ENCODE results near the gene CEP72. TPM values are rescaled to one million over a fixed set of nuclear protein-coding genes. Genes with fewer than 3 reads are reported as not detected.

Gene CEP72
- total RNA-seq, 1 donor from 2014 or later: 27.2 TPM

- Mint-ChIP-seq H3K9me3 (peaks cover 3% of the 10 kb centered on the region), H3K36me3 (ENCODE audit: low read depth) (peaks cover 3% of the 10 kb centered on the region), H3K4me1 (no peaks in the 10 kb centered on the region), H3K27ac (ENCODE audit: unreplicated experiment) (no peak overlapping the region), H3K27me3 (ENCODE audit: low read depth) (peaks cover 37% of the 10 kb centered on the region), H3K4me3 (no peak overlapping the region)
- no peak for TF ChIP-seq CTCF (conservative IDR thresholded peaks at IDR 0.05)
- no peak for DNase-seq (ENCODE audit: low read depth, low spot score)
Measured at GRCh38 chr5:570886-571285, 41.3 kb upstream of the CEP72 start.

DNA sequence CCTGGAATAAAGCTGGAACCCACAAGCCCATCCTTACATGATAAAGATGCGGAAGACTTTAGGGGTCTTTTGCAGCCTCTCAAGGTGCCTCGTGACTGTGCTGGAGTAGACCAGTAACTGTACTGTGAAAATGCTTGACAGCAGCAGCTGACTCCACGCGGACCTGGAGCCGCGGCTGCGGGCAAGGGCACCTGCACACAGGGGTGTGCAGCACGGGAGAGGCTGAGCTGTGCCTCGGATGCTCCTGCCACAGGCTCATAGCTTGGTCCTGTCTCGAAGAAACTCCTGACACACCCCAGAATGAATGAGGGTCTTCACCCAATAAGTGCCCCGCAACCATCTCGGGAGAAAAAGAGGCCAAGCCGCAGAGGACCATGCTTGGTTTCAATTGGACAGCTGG is 40.3 kb upstream of the CEP72 start:
- Mint-ChIP-seq H3K9me3 (peaks cover 6% of the 10 kb centered on the region), H3K4me3 (no peak overlapping the region), H3K27me3 (ENCODE audit: low read depth) (peaks cover 36% of the 10 kb centered on the region), H3K27ac (ENCODE audit: unreplicated experiment) (no peak overlapping the region), H3K4me1 (no peaks in the 10 kb centered on the region), H3K36me3 (ENCODE audit: low read depth) (peaks cover 4% of the 10 kb centered on the region)
- DNase-seq (ENCODE audit: low read depth, low spot score): no peak
- TF ChIP-seq CTCF (conservative IDR thresholded peaks at IDR 0.05): no peak

GRCh38 chr5:572398-573019 is 39.6 kb upstream of the CEP72 start:
- no peak for TF ChIP-seq CTCF (conservative IDR thresholded peaks at IDR 0.05)
- peaks cover 4% of the 10 kb centered on the region for H3K36me3 Mint-ChIP-seq (ENCODE audit: low read depth)
- H3K4me1 Mint-ChIP-seq: no peaks in the 10 kb centered on the region
- H3K27ac Mint-ChIP-seq (ENCODE audit: unreplicated experiment): no peak overlapping the region
- H3K9me3 Mint-ChIP-seq: peaks cover 6% of the 10 kb centered on the region
- DNase-seq (ENCODE audit: low read depth, low spot score): no peak
- no peak overlapping the region for H3K4me3 Mint-ChIP-seq
- H3K27me3 Mint-ChIP-seq (ENCODE audit: low read depth): peaks cover 31% of the 10 kb centered on the region

DNA sequence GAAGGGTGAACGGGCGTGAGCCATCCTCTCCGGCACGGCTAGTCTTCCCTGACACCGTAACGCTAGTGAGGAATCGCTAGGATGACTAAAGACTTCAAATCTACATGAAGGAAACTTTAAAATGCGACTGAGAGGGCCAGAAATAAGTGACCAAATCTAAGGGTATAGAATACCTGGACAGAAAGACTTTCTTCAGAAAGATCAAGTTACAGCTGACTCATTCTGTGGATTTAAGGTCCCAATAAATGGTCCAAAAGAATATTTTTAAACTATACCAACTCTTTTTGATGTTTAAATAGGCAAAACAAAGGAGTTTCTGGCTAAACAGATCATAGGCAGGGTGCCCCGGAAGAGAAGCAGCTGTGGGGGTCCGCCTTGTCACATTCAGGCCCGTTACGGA is 38.9 kb upstream of the CEP72 start:
- DNase-seq (ENCODE audit: low read depth, low spot score): no peak
- Mint-ChIP-seq H3K9me3 (peaks cover 6% of the 10 kb centered on the region), H3K4me1 (no peaks in the 10 kb centered on the region), H3K4me3 (no peak overlapping the region), H3K36me3 (ENCODE audit: low read depth) (peaks cover 4% of the 10 kb centered on the region), H3K27ac (ENCODE audit: unreplicated experiment) (no peak overlapping the region), H3K27me3 (ENCODE audit: low read depth) (peaks cover 32% of the 10 kb centered on the region)
- no peak for TF ChIP-seq CTCF (conservative IDR thresholded peaks at IDR 0.05)

DNA sequence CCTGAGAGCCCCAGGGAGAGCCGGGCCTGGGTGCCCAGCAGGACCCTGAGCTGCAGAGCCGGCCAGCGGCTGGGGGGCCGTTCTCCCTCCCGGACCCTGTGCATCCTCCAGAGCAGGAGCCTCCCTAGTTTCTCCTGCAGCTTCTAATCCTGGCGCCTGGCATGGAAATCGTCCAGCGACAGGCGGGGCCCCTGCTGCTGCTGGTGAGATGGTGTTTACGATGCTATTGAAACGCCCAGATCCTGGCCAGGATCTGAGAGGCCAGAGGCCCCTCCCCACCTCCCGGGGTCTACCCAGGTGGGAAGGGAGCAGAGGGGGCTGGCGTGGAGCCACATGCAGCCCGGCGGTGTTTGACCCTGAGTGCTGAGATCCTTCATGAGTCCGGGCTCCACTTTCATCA is 38.2 kb upstream of the CEP72 start:
- peaks cover 4% of the 10 kb centered on the region for H3K36me3 Mint-ChIP-seq (ENCODE audit: low read depth)
- H3K27ac Mint-ChIP-seq (ENCODE audit: unreplicated experiment): no peak overlapping the region
- H3K4me1 Mint-ChIP-seq: no peaks in the 10 kb centered on the region
- DNase-seq (ENCODE audit: low read depth, low spot score): no peak
- peaks cover 36% of the 10 kb centered on the region for H3K27me3 Mint-ChIP-seq (ENCODE audit: low read depth)
- H3K9me3 Mint-ChIP-seq: peaks cover 6% of the 10 kb centered on the region
- H3K4me3 Mint-ChIP-seq: no peak overlapping the region
- no peak for TF ChIP-seq CTCF (conservative IDR thresholded peaks at IDR 0.05)
